Parietal lobe (tissue), 2 donors: ENCODE data around the gene LIPC. TPM values are rescaled to one million over a fixed set of nuclear protein-coding genes. Genes with fewer than 3 reads are reported as not detected.

Experiments used
- small RNA-seq: library from RNA; depleted of rRNA; stranded (forward); fragments of <200 nt; gene quantifications from one replicate; pipeline ENCODE3, GENCODE V24; 2014; ENCODE audit warnings: low replicate concordance
- total RNA-seq: library from RNA; depleted of rRNA; stranded (reverse); fragments of >200 nt; gene quantifications from one replicate; pipeline ENCODE4 v1.2.3, GENCODE V29; 2014

The LIPC gene
- not detected for total RNA-seq

GRCh38 chr15:58431221-58432149 is at the start of gene LIPC:
TSS of gene LIPC (plus strand) at chr15:58431991. CDS start at chr15:58432033, 42 bp downstream.

Small RNAs within 50 kb of the gene (small RNA-seq; reads per million reads assigned to genes)
- not detected for gene AC084781.2
